NCI-H1092 treated with DMSO at 0.1 percent for 48 hours (cell line): ENCODE results near the gene DNAJC13.
"Not testable (repeated sequence)": the region's sequence is repeated elsewhere in the genome, so short reads cannot be mapped to it uniquely, and the experiment has no call there.

Source experiments
- DNase-seq: peaks from one replicate; lab custom pipeline; 2025; lab: John Stamatoyannopoulos, UW

DNAJC13 gene, protein sequence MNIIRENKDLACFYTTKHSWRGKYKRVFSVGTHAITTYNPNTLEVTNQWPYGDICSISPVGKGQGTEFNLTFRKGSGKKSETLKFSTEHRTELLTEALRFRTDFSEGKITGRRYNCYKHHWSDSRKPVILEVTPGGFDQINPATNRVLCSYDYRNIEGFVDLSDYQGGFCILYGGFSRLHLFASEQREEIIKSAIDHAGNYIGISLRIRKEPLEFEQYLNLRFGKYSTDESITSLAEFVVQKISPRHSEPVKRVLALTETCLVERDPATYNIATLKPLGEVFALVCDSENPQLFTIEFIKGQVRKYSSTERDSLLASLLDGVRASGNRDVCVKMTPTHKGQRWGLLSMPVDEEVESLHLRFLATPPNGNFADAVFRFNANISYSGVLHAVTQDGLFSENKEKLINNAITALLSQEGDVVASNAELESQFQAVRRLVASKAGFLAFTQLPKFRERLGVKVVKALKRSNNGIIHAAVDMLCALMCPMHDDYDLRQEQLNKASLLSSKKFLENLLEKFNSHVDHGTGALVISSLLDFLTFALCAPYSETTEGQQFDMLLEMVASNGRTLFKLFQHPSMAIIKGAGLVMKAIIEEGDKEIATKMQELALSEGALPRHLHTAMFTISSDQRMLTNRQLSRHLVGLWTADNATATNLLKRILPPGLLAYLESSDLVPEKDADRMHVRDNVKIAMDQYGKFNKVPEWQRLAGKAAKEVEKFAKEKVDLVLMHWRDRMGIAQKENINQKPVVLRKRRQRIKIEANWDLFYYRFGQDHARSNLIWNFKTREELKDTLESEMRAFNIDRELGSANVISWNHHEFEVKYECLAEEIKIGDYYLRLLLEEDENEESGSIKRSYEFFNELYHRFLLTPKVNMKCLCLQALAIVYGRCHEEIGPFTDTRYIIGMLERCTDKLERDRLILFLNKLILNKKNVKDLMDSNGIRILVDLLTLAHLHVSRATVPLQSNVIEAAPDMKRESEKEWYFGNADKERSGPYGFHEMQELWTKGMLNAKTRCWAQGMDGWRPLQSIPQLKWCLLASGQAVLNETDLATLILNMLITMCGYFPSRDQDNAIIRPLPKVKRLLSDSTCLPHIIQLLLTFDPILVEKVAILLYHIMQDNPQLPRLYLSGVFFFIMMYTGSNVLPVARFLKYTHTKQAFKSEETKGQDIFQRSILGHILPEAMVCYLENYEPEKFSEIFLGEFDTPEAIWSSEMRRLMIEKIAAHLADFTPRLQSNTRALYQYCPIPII (N-terminal part only)

GRCh38 chr3:132416807-132417694 is at the start of gene DNAJC13:
Gene DNAJC13 (plus strand): TSS chr3:132417502. CDS start chr3:132434551, 17,049 bp downstream.
- peak; percentile 91 for DNase-seq

- no peak for DNase-seq
Observed at GRCh38 chr3:132368515-132368914, 48.8 kb upstream of the DNAJC13 start.

GRCh38 chr3:132368962-132369361 is 48.3 kb upstream of the DNAJC13 start:
- no peak for DNase-seq

DNA sequence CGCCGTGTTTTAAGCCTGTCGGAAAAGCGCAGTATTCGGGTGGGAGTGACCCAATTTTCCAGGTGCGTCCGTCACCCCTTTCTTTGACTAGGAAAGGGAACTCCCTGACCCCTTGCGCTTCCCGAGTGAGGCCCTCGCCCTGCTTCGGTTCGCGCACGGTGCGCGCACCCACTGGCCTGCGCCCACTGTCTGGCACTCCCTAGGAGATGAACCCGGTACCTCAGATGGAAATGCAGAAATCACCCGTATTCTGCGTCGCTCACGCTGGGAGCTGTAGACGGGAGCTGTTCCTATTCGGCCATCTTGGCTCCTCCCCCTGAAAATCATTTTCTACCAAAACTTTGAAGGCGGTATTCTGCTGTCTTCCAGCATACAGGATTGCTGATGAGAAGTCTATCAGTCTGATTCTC is 40.4 kb upstream of the DNAJC13 start:
- not testable (repeated sequence) for DNase-seq

- no peak for DNase-seq
Observed at GRCh38 chr3:132378048-132378762, 39.1 kb upstream of the DNAJC13 start.

DNA sequence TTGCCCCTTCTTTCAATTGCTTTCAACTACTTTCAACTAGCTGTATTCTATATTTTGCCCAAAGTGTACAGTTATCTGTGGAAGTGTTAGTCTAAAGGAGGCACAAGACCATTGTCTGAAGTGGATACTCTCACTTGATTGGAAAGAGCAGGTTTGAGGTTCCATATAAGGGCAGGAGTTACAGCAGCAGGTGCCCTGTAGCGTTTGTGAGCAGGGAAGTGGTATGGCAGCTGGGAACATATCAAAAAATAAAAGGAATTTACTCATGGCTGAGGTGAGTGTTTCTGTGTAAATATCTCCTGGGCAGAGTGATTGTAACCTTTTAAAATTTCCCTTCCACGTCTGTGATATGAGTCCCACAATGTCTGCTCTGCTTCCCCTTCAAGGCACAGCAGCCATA is 38.5 kb upstream of the DNAJC13 start:
- peak; percentile 64 for DNase-seq

DNA sequence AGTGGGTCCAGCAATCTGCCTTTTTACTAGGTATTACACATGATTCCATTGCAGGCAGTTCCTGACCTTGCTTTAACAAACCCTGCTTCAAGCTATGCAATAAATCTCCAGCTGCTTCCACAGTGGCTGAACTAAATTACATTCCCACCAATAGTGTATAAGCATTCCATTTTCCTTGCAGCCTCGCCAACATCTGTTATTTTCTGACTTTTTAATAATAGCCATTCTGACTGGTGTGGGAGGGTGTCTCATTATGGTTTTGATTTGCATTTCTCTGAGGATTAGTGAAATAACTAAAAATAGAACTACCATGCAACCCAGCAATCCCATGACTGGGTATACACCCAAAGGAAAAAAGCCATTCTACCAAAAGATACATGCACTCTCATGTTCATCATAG is 36.4 kb upstream of the DNAJC13 start:
- no peak for DNase-seq

- DNase-seq, result no peak
Observed at GRCh38 chr3:132381348-132381944, 35.9 kb upstream of the DNAJC13 start.

GRCh38 chr3:132382267-132382666 is 35.0 kb upstream of the DNAJC13 start:
- no peak for DNase-seq

DNA sequence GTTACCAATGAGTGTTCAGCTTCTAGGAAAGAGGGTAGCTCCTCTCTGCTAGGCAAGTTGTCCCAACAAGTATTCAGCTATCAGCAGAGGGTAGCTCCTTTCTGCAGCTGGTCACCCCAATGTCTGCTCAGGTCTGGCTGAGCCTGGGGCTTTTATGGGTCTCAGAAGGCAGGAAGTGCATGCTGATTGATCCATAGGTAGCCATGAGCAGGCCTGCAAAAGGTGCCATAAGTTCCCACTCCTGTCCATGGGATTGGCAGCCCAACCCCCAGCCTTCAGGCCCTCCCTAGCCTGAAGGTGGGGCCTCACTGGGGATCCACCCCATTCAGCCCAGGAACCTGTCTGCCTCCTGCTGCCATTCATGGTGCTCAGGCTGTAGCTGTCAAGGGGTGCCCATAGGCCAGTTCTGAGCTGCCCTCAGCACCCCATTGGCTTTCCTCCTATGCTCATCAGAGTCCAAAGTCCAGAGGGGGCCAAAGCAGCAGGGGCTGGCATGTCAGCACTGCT is 34.6 kb upstream of the DNAJC13 start:
- DNase-seq, result no peak

DNA sequence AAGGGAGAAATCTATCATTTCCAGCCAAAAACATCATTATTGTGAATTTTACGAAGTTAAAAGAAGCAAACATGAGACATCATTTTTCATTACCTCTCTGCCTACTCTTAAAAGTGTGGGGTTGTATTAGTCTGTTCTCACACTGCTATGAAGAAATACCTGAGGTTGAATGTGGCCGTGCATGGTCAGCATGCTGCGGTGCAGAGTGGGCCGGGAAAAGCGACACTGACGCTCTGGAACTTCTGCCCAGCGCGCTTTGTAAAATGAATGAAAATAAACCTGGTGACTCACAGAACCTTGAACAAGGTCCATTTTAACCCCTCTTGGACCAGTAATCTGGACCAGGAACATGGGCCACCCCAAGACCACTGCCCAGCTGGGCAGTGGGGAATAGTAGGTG is 31.0 kb upstream of the DNAJC13 start:
- DNase-seq, result no peak

DNA sequence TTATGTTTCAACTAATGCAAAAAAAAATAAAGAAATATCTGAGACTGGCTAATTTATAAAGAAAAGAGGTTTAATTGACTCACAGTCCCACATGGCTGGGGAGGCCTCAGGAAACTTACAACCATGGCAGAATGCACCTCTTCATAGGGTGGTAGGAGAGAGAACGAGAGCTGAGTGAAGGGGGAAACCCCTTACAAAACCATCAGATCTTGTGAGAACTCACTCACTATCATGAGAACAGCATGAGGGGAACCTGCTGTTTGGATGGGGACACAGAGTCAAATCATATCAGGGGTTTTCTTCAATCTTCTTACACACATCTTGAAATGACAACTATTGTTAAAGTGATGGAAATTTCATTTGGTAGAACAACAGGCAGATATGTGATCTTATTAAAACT is 24.6 kb upstream of the DNAJC13 start:
- DNase-seq, result not testable (repeated sequence)

DNA sequence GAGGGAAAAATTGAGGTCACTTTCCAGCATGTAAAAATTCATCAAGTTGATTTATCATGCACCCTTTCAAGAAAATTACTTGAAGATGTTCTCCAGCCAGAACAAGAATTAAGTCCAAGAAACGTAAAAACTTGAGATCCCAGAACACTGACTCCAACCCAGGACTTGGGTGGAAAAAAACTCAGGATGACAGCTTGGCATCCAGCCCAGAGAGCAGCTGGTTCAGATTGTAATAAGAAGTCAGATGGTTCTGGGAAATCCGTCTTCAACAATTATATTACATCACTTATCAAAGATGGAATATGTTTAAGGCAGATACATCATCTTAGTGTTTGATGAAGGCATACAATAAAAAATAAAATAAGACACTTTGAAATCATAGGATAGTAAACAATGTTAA is 23.0 kb upstream of the DNAJC13 start:
- DNase-seq, result peak; percentile 9

GRCh38 chr3:132395126-132395525 is 22.2 kb upstream of the DNAJC13 start:
- DNase-seq, result no peak

DNA sequence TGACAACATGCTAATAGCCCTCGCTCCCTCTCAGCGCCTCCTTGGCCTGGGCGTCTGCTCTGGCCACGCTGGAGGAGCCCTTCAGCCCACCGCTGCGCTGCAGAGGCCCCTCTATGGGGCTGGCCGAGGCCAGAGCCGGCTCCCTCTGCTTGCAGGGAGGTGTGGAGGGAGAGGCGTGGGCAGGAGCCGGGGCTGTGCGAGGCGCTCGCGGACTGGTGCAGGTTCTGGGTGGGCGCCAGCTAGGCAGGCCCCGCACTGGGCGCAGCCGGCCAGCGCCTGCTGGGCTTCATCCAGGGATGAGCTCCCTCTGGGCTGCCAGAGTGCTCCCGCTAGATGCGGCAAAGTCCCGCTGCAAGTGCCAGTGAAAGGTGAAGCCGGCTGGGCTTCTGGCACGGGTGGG is 21.0 kb upstream of the DNAJC13 start:
- no peak for DNase-seq

GRCh38 chr3:132396776-132397175 is 20.5 kb upstream of the DNAJC13 start:
- DNase-seq, result not testable (repeated sequence)

- peak; percentile 44 for DNase-seq
Observed at GRCh38 chr3:132399054-132399929, 18.0 kb upstream of the DNAJC13 start.

DNA sequence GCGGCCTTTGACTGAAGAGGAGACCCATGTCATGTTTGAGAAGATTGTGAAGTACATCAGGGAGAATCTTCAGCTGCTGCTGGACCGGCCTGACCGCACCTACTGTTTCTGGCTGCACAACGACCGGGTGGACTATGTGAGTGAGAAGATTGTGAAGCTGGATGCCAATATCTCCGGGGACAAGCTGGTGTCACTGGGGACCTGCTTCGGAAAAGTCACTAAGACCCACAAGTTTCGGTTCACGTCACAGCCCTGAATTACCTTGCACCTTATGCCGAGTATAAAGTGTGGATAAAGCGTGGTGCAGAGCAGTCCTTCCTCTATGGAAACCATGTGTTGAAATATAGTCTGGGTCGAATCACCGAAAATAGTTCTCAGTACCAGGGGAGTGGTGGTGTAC is 16.0 kb upstream of the DNAJC13 start:
- DNase-seq, result no peak

DNA sequence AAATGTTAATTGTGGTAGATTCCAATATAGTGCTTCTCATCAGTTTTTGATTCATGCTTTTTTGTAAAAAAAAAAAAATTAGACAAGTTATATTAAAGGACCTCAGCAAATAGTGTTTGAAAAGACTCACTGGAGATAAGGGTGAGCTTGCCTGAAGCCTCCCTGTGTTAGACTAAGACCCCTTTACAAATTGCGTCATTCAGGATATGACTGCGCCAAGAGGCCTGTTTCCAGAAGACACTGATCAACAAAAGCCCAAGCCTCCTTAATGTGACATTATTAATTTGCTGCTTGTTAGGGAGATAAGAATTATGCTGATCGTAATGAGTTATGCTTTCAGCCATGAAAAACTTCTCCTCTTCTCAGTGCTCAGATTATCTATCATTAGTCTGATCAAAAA is 13.0 kb upstream of the DNAJC13 start:
- DNase-seq, result no peak
